Measurements from ENCODE around the gene SEBOX.

- no peak for TF ChIP-seq CTCF (IDR thresholded peaks at IDR 0.05)
- no peak for TF ChIP-seq POLR2AphosphoS5 (IDR thresholded peaks at IDR 0.05)
- TF ChIP-seq EP300 (IDR thresholded peaks at IDR 0.05): no peak
- TF ChIP-seq POLR2A (IDR thresholded peaks at IDR 0.05): no peak
Measured at GRCh38 chr17:28367641-28368305, 2.8 kb upstream of the SEBOX start.
